NCI-H446 treated with DMSO at 0.1 percent for 48 hours (cell line): ENCODE measurements around the gene CYRIA.

Experiments used
- DNase-seq: peaks from one replicate; lab custom pipeline; 2025; lab: John Stamatoyannopoulos, UW

The CYRIA gene

GRCh38 chr2:16629044-16629443, 36.6 kb downstream of the CYRIA start:
- DNase-seq, result no peak

GRCh38 chr2:16628314-16628713, 37.3 kb downstream of the CYRIA start:
- DNase-seq, result no peak

GRCh38 chr2:16626997-16627605, 38.5 kb downstream of the CYRIA start:
- DNase-seq, result no peak

- no peak for DNase-seq
These were observed 39.1 kb downstream of the CYRIA start for GRCh38 chr2:16626497-16626896.

GRCh38 chr2:16625759-16626158, 39.9 kb downstream of the CYRIA start:
- no peak for DNase-seq

GRCh38 chr2:16625201-16625729, 40.4 kb downstream of the CYRIA start:
- no peak for DNase-seq

GRCh38 chr2:16624436-16624780, 41.2 kb downstream of the CYRIA start:
- no peak for DNase-seq

GRCh38 chr2:16623564-16624435, 41.8 kb downstream of the CYRIA start:
- DNase-seq, result no peak

- no peak for DNase-seq
These were observed 42.6 kb downstream of the CYRIA start for GRCh38 chr2:16623031-16623430.

- DNase-seq, result no peak
These were observed 43.1 kb downstream of the CYRIA start for GRCh38 chr2:16622399-16622968.

- no peak for DNase-seq
These were observed 44.3 kb downstream of the CYRIA start for GRCh38 chr2:16621316-16621715.

- no peak for DNase-seq
These were observed 45.0 kb downstream of the CYRIA start for GRCh38 chr2:16620590-16620989.

GRCh38 chr2:16619576-16620245, 45.9 kb downstream of the CYRIA start:
- no peak for DNase-seq

GRCh38 chr2:16617282-16618266, 48.1 kb downstream of the CYRIA start:
- DNase-seq, result no peak
